ENCODE measurements around the gene CH25H.
"Not testable (repeated sequence)": the region's sequence is repeated elsewhere in the genome, so short reads cannot be mapped to it uniquely, and the experiment has no call there.

The CH25H gene, protein sequence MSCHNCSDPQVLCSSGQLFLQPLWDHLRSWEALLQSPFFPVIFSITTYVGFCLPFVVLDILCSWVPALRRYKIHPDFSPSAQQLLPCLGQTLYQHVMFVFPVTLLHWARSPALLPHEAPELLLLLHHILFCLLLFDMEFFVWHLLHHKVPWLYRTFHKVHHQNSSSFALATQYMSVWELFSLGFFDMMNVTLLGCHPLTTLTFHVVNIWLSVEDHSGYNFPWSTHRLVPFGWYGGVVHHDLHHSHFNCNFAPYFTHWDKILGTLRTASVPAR

DNA sequence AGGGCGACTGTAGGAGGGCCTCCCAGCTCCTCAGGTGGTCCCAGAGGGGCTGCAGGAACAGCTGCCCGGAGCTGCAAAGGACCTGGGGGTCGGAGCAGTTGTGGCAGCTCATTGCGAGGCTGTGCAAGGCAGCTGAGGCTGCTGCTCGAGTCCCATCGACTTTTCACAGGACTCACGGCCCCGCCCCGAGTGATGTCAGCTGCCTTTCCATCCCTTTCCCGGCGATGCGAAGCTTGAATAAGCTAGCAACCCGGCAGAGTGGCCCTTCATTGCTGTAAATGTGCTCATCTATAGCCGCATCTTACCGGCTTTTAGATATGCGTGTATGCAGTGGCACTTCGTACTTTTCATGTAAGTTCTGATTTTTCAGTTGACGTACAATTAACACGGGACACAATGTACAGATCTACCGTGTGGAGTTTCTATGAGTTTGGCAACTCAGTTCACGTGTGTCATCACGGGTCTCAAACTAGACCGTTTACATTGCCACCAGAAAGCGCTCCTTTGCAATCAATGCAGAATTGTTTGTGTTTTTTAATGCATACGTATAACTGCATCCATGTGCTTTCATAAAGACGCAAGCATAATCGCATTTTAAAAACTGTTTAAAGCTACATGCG, at the start of gene CH25H:
TSS of gene CH25H (minus strand) at position 137 of the 620 bp plus-strand sequence. CDS start at position 112, 25 bp downstream.
- DNase-seq = peak; percentile 47

DNA sequence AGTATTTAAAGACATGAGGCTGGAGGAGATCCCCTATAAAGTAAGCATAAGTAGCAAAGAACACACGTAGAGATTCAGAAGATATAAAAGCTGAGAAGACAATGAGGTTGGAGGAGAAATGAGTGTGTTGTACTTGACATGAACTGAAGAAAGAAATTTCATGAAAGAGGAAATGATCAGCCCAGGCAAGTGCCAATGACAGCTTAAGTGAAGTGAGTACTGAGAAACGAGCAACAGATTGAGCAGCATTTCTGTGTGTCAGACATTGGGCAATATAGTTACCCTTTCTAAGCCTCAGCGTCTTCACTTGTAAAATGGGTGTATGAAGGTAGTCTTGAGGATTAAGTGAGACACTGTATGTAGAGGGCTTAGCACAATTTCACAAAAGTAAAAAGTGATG, 49.2 kb upstream of the CH25H start:
- DNase-seq = no peak

DNA sequence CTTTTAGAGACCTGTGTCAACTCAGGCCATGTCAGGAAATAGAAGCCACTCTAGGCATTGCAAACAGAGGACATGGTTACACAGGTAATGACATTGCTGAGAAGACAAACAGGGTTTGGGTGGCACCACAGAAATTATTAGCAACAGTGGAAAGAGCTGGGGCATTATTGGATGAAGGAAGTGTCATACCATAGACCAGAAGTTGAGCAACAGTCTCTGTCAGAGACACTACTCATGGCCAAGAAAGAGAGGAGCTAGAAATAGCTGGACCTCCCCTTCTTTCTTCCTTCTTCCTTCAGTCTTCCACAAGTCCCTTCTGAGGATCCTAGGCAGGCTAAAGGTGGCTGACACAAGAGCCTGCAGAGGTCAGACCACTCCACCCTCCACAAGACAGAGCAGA, 48.7 kb upstream of the CH25H start:
- DNase-seq = no peak

DNA sequence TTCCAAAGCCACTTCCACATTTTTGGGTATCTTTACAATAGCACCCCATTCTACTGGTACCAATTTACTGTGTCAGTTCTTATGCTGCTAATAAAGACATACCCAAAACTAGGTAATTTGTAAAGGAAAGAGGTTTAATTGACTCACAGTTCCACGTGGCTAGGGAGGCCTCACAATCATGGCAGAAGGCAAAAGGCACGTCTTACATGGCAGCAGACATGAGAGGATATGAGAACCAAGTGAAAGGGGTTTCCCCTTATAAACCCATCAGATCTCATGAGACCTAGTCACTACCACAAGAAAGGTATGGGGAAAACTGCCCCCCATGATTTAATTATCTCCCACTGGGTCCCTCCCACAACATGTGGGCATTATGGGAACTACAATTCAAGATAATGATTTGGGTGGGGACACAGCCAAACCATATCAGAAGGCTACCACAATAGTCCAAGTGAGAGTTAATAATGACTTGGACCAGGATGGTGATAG, 48.0 kb upstream of the CH25H start:
- DNase-seq = not testable (repeated sequence)

DNA sequence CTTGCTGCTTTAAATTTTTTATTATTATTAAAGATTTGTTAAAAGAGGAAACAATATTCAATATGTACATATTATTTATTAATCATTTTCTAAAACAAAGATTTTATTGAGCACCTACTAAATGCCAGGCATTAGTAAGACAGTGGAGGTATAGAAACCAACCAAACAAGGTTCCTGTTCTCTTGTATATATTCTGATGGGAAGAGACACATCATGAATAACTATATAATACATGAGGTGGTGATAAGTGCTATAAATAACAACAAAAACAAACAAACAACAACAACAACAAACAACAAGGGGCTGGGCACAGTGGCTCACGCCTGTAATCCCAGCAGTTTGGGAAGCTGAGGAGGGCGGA, 45.1 kb upstream of the CH25H start:
- no peak for DNase-seq

DNA sequence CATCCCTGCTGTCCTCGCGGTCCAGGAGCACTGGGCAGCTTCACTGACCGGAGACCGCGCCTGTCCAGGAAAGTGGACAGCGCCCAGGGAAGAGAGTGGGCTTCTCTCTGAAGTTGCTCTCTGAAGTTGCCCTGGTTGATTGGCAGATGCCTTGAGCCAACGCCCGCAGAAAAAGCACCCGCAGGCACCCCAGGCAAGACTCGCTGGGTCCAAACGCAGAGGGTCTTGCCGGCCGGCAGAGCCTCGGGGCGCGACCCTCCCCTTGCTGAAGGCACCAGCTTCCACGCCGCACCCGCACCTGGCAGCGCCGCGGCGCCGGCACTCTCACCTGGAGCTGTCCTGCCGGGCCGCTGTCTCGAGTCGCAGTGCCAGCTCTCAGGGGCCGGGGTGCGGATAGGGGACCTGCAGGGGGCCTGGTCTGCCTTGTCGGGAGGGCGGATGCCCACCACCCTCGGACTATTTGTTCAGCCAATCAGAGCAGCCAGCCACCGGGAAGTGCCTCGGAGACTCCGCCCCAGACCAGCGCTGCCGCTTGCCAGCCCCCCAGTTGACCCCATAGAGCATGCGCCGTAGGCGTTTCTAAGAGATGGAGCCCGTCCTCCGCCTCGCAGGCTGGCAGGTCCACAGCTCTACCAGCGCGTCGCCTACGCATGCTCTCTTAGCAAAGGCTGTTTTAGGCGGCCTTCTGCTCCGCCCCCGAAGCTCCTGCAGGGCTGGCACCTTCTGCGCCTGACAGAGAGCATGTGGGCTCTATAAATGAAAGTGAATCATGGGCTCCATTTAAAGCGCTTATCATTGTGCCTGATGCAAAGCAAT, 44.5 kb upstream of the CH25H start, which contains the start of gene LIPA:
TSS of gene LIPA (minus strand) at position 367 of the 816 bp plus-strand sequence. CDS start 4,127 bp downstream, outside the sequence.
- peak; percentile 100 for DNase-seq

DNA sequence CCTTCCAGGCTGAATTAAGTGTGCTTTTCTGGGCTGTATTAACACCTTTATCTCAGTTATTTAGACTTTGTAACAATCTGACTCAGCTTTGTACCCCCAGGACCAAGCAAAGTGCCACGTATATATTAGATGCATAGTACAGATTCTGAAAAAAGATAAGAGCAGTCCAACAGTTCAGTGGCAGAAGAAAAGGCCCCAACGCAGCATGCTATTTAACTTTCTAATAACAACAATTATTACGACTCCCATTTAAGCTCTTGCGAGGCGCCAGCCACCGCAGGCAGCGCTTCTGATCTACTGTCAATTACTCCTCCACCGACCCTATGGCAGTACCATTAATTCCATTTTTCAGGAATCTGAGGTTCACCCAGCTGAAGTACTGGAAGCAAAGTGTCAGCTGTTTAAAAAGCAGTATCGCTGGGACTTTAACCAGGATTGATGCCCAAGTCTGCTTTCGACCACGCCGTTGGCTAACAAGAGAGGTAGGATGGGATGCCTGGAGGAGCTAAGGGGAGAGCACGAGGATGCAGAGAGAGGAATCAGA, 43.8 kb upstream of the CH25H start:
- peak; percentile 33 for DNase-seq

DNA sequence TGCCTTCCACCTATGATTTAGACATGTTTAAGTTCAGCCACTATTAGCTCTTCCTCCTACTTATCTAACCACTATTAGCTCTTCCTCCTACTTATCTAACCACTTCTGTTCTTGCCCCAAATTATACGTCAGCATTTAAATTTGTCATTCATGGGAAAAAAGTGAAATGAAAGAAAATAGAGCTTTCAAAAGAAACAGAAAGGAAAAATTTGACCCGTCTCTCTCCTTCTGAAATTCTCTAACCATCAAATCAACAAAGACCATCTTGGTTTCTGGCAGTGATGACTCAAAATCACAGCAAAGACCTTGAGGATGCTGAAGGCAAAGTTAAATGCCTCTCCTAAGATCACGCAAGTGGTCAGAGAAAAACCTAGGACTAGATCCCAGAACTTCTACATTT, 41.9 kb upstream of the CH25H start:
- no peak for DNase-seq

DNA sequence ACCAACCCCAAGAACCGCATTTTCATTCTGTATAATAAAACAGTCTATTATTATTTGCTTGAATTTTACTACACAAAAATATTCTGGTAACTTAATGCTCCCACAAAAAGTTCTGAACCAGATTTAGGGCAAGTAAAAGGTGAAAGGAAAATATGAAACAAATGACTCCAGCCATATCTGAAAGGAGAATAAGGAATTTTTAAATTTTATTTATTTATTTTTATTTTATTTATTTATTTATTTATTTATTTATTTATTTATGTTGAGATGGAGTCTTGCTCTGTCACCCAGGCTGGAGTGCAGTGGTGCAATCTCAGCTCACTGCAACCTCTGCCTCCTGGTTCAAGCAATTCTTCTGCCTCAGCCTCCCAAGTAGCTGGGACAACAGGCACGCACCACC, 40.5 kb upstream of the CH25H start:
- DNase-seq = not testable (repeated sequence)

DNA sequence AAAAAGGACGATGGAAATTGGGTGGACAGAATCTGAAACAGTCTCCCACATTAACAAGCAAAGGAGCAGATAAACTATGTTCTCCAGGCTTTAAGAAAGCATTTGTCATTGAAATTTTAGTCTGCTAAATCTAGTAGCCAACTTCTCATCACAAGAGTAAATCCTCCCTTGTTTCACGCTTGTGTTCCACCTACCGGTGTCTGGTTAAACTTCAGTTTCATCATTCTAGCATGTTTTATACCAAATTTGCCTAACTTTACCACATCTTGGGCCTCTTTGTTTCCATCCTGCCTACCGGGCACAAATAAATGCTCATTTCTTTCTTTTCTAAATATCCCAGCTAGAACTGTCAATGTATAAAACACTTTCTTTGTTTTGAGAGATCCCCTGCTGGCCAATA, 38.7 kb upstream of the CH25H start:
- no peak for DNase-seq

DNA sequence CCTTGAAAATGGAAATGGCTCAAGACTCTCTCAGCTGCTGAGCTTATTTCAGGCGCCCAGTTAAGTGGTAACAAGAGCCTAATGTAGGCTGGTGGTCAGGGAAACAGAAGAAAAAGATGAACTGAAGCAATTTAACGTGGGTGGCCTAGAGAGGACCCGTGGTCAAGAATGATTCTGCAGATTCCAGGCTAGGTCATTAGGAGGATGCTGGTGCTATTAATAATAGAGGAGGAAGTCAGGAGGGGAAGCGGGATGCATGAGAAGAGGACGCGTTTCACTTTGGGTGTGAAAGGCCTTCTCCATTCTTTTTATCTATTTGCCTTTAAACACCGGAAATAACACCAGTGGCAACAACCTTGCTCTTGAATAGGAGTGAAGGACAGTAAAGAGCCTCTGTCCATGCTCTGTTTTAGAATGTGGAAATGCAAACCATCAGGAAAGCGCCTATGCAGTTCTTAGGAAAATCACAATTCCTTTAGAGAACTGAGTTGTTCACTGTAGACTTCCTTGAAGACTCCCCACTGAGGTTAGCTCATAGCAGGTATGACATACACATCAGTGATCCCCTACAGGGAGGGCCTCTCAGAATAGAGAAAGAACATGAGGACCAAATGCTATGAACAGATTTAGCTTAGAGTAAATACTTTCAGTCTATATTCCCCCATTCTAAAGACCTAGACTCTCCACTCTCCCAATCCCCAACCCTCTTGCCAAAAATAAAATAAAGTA, 35.9 kb upstream of the CH25H start:
- DNase-seq = no peak

DNA sequence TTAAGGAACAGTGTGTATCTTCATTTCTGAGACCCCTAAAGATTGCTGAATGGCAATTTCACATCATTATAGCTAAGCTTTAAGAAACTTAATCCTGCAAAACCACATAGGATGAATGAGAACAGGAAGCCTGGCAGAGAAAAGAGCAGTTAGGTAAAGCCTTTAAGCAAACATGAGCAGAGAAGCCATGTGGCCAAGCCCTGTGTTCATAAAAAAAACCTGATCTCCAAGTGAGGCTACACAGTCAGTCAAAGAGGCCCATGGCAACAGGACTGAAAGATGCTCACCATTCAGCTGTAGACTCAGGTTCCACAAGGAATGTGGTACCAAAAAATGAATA, 35.2 kb upstream of the CH25H start:
- DNase-seq = no peak

DNA sequence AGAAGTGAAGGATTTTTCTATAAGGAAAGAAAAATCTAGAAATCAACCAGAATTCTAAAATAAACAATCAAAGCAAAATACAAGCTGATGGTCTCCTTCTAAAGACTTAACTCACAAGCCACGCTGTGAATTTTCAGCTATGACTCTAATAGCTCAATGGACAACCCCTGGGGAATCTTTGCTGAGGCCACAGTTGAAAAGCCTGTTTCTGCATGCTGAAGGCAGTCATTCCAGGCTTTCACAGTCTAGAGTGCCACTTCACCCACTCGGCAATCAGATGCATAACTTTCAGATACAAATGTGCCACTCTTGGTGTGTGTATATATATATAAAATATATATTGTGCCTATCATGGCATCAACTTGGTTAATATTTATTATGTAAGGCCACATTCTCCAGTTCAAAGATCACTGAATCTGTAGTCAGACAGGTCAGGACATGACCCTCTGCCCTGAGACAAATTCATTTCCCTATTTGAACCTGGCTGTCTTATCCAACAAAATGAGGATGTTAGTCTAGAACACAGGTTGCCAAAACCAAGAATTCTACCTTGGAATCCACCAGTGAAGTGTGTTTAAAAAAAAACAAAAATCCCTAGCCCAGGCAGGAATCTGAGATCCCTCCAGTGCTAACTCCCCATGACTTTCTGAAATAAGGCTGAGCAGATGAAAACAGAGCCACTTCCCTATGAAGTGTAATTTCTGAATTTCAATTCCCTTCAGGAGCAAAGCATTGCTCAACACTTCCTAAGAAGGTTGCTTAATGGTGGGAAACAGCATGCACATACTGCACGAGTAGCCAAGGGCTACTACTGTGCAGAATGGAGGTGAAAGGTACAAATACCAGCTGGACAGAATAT, 34.6 kb upstream of the CH25H start:
- no peak for DNase-seq

DNA sequence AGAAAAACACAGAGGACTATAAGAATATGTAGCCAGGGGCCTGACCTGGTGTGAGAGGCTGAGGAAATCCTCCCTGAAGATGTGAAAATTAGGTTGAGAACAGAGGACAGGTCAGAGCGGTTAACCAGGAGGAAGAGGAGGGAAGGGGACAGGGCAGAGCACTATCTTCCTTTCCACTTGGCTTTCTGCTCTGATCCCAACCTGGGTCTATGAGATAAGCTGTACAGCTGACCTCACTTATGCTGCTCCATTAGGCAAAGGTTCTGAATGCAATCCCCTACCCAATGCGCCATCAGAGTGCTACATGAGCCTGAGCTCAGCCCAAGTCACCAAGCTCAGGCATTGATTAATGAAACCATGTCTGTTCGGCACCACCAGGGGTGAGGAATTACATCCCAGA, 33.9 kb upstream of the CH25H start:
- DNase-seq = peak; percentile 52

DNA sequence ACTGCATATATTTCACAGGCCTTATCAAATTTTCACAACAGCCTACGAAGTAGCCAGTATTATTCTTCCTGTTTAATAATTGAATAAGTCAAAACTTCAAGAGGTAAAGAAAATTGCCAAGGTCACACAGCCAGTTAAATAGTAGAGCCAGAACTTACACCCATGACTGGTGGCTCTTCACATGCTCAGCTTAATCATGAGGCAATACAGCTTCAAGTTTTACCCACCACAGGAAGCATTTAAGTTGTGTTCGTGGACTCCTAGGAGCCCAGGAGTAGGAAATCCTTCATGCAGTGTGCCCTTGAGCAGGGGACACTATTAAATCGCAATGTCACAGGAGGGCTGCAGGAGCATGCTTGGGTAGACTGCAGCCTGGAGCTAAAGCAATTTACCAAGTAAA, 33.4 kb upstream of the CH25H start:
- DNase-seq = no peak

DNA sequence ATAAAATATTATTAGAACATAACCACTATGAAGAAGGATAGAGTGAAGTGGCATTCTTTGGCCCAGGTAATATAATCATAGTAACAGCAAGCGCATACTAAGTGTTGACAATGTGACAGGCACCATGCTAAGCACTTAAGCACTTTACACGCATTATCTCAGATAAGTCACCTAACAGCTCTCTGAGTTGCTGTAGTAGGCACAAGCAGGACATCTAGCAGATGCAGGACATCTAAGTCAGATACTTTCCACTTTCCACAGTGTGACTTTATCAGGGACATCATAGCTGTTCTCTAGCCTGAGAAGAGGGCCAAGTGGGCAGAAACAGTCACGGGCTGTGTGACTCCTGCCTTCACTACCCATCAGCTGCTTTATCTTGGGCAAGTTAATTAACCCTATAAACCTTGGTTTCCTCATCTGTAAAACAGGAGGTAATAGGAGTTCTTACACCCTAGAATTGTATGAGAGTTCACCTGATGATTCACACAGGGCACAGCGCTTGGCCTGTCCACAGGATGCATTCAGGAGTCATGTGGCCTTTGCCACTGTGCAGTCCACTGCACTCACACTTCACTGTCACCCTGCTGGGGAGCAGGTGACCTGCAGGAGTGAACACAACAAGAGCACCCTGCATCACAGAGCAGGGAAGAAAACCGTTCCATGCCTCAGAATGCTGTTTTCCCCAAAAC, 32.0 kb upstream of the CH25H start:
- peak; percentile 24 for DNase-seq

DNA sequence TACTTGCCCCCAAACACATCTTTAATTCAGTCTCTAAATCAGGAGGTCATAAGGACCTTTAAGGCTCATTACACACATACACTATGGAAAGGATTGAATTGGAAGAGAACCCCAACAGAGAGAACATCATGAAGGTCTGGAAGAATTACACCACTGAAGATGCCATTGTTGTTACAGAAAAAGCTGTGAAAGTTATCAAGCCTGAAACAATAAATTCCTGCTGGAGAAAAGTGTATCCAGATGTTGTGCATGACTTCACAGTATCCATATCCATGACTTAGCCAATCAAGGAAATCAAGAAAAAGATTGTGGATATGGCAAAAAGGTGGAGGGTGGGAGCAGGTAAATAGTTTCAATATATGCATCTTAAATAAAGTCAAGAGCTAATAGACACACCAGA, 30.7 kb upstream of the CH25H start:
- DNase-seq = no peak

DNA sequence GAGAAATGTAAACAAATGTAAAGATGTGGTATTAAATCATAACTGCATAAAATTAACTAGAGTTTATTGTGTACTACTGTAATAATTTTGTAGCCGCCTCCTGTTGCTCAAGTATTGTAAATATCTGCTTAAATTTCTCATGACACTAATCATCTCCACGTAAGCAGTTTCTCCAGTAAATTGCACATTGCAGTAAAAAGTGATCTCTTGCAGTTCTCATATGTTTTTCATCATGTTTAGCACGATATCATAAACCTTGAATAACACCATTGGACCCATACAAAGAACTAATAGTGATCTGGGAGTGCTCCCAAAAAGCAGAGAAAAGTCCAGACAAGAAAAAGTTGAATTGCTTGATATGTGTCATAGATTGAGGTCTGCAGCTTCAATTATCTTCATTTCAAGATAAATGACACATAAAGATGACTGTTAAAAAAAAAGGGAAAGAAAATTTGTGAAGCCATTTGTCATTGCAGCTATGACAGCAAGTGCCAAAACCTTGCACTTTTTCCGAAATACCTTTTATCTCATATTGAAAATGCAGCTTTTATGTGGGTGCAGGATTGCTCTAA, 29.2 kb upstream of the CH25H start:
- no peak for DNase-seq

DNA sequence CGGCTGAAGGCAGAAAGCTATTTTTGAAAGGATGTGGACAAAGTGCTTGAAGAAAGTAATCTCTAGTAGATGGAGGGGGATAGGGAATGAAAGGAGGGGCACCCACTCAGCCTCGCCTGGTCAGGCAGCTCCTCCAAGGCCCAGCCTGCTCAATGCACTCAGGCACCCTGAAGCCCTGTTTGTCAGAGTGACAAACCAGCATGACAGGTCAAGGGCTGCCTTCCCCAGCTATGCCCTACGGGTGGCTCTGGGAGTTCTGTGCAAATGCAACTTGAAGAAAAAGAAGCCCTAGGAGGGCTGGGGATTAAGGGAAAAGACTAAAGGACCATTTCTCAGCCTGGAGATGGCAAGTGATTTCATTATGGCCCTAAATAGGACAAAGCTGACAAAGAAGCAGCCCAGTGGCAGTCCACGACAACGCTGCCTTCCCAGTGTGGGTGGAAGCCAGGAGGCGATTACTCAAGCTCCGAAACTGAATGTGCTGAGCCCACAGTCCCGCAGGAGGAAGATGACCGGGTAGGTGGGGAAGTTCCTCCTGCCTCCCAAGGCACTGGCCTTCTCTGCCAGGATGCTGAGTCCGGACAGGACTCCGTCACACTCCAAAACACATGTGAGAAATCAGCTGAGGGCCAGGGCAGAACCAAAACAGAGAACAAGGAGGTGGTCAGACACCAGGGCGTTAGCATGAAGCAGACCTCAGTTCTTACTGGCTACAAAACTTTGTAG, 28.1 kb upstream of the CH25H start:
- no peak for DNase-seq

DNA sequence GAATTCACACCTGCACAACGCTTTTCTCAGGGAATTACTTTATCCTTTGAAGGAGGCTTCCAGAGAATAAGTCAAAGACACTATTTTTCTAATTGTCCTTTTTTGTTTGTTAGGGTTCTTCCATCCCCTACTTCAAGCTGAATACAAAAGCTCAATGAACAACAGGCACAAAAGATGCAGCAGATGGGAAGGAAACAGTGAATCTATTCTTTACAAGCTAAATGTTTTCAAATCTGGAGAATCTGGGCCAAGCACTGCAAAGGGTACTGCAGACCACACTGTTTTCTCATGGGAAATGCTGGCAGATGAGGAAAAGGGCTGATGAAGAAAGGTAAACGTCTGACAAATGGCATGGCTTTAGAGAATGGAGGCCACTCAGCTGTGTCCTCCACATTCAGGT, 25.9 kb upstream of the CH25H start:
- no peak for DNase-seq
